HEK293 (cell line): ENCODE results near the gene RFX2.

Experiments
- CTCF ChIP-seq: fragments of 450-650 bp; formaldehyde crosslinking; IDR thresholded peaks from 2 replicates; pipeline ENCODE4 v1.5.1; 2016; ENCODE audit warnings: missing biosample characterization, missing genetic modification characterization
- MZF1 ChIP-seq: fragments of 450-650 bp; formaldehyde crosslinking; IDR thresholded peaks from 2 replicates; pipeline ENCODE4 v1.5.1; 2017; ENCODE audit warnings: missing biosample characterization, missing genetic modification characterization, borderline replicate concordance
- REST ChIP-seq: fragments of 450-650 bp; formaldehyde crosslinking; IDR thresholded peaks from 2 replicates; pipeline ENCODE4 v1.5.1; 2016; ENCODE audit warnings: missing biosample characterization, missing genetic modification characterization
- SP3 ChIP-seq: fragments of 450-650 bp; formaldehyde crosslinking; IDR thresholded peaks from 2 replicates; pipeline ENCODE4 v1.5.1; 2016; ENCODE audit warnings: missing biosample characterization, missing genetic modification characterization
- ZBTB11 ChIP-seq: fragments of 450-650 bp; formaldehyde crosslinking; conservative IDR thresholded peaks from 2 replicates; pipeline ENCODE4 v1.5.1; 2016; ENCODE audit warnings: low read depth, missing biosample characterization, missing genetic modification characterization
- ZBTB20 ChIP-seq: fragments of 450-650 bp; formaldehyde crosslinking; IDR thresholded peaks from 2 replicates; pipeline ENCODE4 v1.5.1; 2016; ENCODE audit warnings: missing biosample characterization, missing genetic modification characterization
- ZNF18 ChIP-seq: fragments of 450-650 bp; formaldehyde crosslinking; IDR thresholded peaks from 2 replicates; pipeline ENCODE4 v1.5.1; 2016; ENCODE audit warnings: missing biosample characterization, missing genetic modification characterization
- ZNF24 ChIP-seq: fragments of 450-650 bp; formaldehyde crosslinking; IDR thresholded peaks from 2 replicates; pipeline ENCODE4 v1.5.1; 2016; ENCODE audit warnings: missing biosample characterization, missing genetic modification characterization
- ZNF514 ChIP-seq: fragments of 450-650 bp; formaldehyde crosslinking; IDR thresholded peaks from 2 replicates; pipeline ENCODE4 v1.5.1; 2016; ENCODE audit warnings: missing biosample characterization, missing genetic modification characterization
- ZNF558 ChIP-seq: fragments of 450-650 bp; formaldehyde crosslinking; IDR thresholded peaks from 2 replicates; pipeline ENCODE4 v1.5.1; 2016; ENCODE audit warnings: missing biosample characterization, missing genetic modification characterization
- ZNF571 ChIP-seq: fragments of 450-650 bp; formaldehyde crosslinking; IDR thresholded peaks from 2 replicates; pipeline ENCODE4 v1.5.0; 2017; ENCODE audit warnings: missing biosample characterization, missing genetic modification characterization
- ZNF791 ChIP-seq: fragments of 450-650 bp; formaldehyde crosslinking; IDR thresholded peaks from 2 replicates; pipeline ENCODE4 v1.5.1; 2016; ENCODE audit warnings: missing biosample characterization, missing genetic modification characterization
- ZSCAN23 ChIP-seq: fragments of 450-650 bp; formaldehyde crosslinking; IDR thresholded peaks from 2 replicates; pipeline ENCODE4 v1.5.1; 2016; ENCODE audit warnings: missing biosample characterization, missing genetic modification characterization
- ZSCAN30 ChIP-seq: fragments of 450-650 bp; IDR thresholded peaks from 2 replicates; pipeline ENCODE4 v1.5.1; 2018; ENCODE audit warnings: missing biosample characterization, mild to moderate bottlenecking, missing genetic modification characterization, moderate library complexity

- TF ChIP-seq SP3 (tag by site-specific recombination) = no peak
- no peak for TF ChIP-seq MZF1 (tag by site-specific recombination)
- no peak for TF ChIP-seq REST (tag by site-specific recombination)
- TF ChIP-seq CTCF (tag by site-specific recombination) = no peak
- TF ChIP-seq ZNF18 (tag by site-specific recombination) = no peak
- peak; percentile 38; the same call in 1 of the 2 replicates for TF ChIP-seq ZBTB20
- TF ChIP-seq ZBTB11 (tag by site-specific recombination) = no peak
- TF ChIP-seq ZNF571 = no peak
- TF ChIP-seq ZNF24 (tag by site-specific recombination) = no peak
- no peak for TF ChIP-seq ZNF558 (tag by site-specific recombination)
- TF ChIP-seq ZSCAN30 (tag by site-specific recombination) = no peak
- no peak for TF ChIP-seq ZSCAN23
- TF ChIP-seq ZNF791 = no peak
- TF ChIP-seq ZNF514 (tag by site-specific recombination) = no peak
Observed at GRCh38 chr19:6092329-6093286, 17.7 kb downstream of the RFX2 start.
